Right lobe of liver (tissue), 6 donors: ENCODE measurements around the gene SCD. TPM values are rescaled to one million over a fixed set of nuclear protein-coding genes. Genes with fewer than 3 reads are reported as not detected.

Experiments used
- ATAC-seq, 4 donors: fragments of 200-7000 bp; cut with Tn5 transposase; one replicate each; pipeline ENCODE4 v1.9.1; 2020; ENCODE audit warnings: mild to moderate bottlenecking in 4 of 4, moderate library complexity in 4 of 4
- DNase-seq, 3 donors: peaks; one replicate each; pipeline ENCODE4 v3.0.0-alpha.2; 2020
- H3K27ac ChIP-seq, 3 donors: fragments of 200-600 bp; one replicate each; pipeline ENCODE4 v1.8.0; 2022
- H3K27me3 ChIP-seq, 2 donors: fragments of 200-600 bp; one replicate each; pipeline ENCODE4 v1.8.0; 2022
- H3K36me3 ChIP-seq, 4 donors: fragments of 200-600 bp; sonication (generic) in 1 of 4; one replicate each; pipeline versions ENCODE4 v1.5.1 to v1.8.0; 2017 to 2022; ENCODE audit warnings: control low read depth in 1 of 4
- H3K4me1 ChIP-seq, 4 donors: fragments of 200-600 bp; sonication (generic) in 1 of 4; one replicate each; pipeline versions ENCODE4 v1.5.1 to v1.8.0; 2017 to 2022; ENCODE audit warnings: control low read depth in 1 of 4
- H3K4me3 ChIP-seq, 3 donors: fragments of 200-600 bp; one replicate each; pipeline ENCODE4 v1.8.0; 2022
- H3K9me3 ChIP-seq, 4 donors: fragments of 200-600 bp; sonication (generic) in 1 of 4; one replicate each; pipeline versions ENCODE4 v1.5.1 to v1.8.0; 2017 to 2022; ENCODE audit warnings: control low read depth in 1 of 4
- POLR2A ChIP-seq: fragments of 450-650 bp; IDR thresholded peaks from one replicate; pipeline ENCODE4 v1.6.1; 2017; ENCODE audit warnings: antibody characterized with exemption, mild to moderate bottlenecking
- WGBS: methylation state at CpG from one replicate; pipeline ENCODE4 v1.1.6; 2018; ENCODE audit warnings: low coverage, low lambda C conversion rate; ENCODE audit not compliant: insufficient coverage; ENCODE audit errors: missing lambda C conversion rate; 5-methylcytosine and 5-hydroxymethylcytosine counted together
- intact Hi-C, 2 donors: fragments of 100-400 bp; cut with DNase I; formaldehyde crosslinking; loops; one replicate each; pipeline versions ENCODE4 v1.11.2 to v1.14.1; 2022
- total RNA-seq, 6 experiments: library from RNA; depleted of rRNA in 2 of 6; stranded (reverse); fragments of >200 nt in 2 of 6; fragmentation: NEBNext Ultra II Directional in 3 of 6; extraction: Animal tissue kit (Norgen Biotek cat#: 25700) in 3 of 6; gene quantifications; one replicate each; pipeline versions ENCODE4 v1.1.0 to v1.2.4, GENCODE V29; 2016 to 2023
- TF ChIP-seq, protein P1 (sequence below), 4 donors: fragments of 200-600 bp in 3 of 4; fragments of 450-650 bp in 1 of 4; IDR thresholded peaks; one replicate each; pipeline versions ENCODE4 v1.5.1 to v1.8.0; 2016 to 2022; ENCODE audit warnings: antibody characterized with exemption in 4 of 4, mild to moderate bottlenecking in 2 of 4
- donor health status: DM: no; HTN: yes; CAD: no.
- donor health status: DM: no; HTN: no; CAD: no.
- donor health status: DM: no; HTN: no; CAD: no.
- donor health status: DM: no; HTN: yes; CAD: no.
- donor health status: DM: no; HTN: yes; CAD: no.

The SCD gene
- total RNA-seq, 6 experiments from 2014 or later = 38.3 to 599 (median 220) TPM

GRCh38 chr10:100319707-100320402, 27.2 kb upstream of the SCD start:
- intact Hi-C loops = loop anchor here in 1 of 2 donors (10.0 kb wide), 1 partner anchor 555 kb away; no protein-coding TSS in a partner anchor
- Histone ChIP-seq H3K9me3 (no peaks in the 10 kb centered on the region), H3K4me3 (no peak overlapping the region), H3K27me3 (no peaks in the 10 kb centered on the region), H3K36me3 (no peaks in the 10 kb centered on the region), H3K4me1 (no peaks in the 10 kb centered on the region), H3K27ac (no peak overlapping the region)
- TF ChIP-seq, protein P1, sequence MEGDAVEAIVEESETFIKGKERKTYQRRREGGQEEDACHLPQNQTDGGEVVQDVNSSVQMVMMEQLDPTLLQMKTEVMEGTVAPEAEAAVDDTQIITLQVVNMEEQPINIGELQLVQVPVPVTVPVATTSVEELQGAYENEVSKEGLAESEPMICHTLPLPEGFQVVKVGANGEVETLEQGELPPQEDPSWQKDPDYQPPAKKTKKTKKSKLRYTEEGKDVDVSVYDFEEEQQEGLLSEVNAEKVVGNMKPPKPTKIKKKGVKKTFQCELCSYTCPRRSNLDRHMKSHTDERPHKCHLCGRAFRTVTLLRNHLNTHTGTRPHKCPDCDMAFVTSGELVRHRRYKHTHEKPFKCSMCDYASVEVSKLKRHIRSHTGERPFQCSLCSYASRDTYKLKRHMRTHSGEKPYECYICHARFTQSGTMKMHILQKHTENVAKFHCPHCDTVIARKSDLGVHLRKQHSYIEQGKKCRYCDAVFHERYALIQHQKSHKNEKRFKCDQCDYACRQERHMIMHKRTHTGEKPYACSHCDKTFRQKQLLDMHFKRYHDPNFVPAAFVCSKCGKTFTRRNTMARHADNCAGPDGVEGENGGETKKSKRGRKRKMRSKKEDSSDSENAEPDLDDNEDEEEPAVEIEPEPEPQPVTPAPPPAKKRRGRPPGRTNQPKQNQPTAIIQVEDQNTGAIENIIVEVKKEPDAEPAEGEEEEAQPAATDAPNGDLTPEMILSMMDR (IDR thresholded peaks at IDR 0.05) = no peak
- TF ChIP-seq POLR2A = no peak
- no peak for ATAC-seq
- no peak for DNase-seq
- WGBS = 36% methylated on average over 1 of the region's 1 CpG

GRCh38 chr10:100325158-100325557, 21.9 kb upstream of the SCD start:
- no peaks in the 10 kb centered on the region for H3K9me3 ChIP-seq
- H3K4me1 ChIP-seq = no peaks in the 10 kb centered on the region
- no peaks in the 10 kb centered on the region for H3K36me3 ChIP-seq
- TF ChIP-seq, protein P1 (IDR thresholded peaks at IDR 0.05) = no peak
- no peak for TF ChIP-seq POLR2A
- no peak overlapping the region for H3K4me3 ChIP-seq
- no peak overlapping the region for H3K27ac ChIP-seq
- intact Hi-C loops = loop anchor here in 1 of 2 donors (10.0 kb wide), 1 partner anchor 550 kb away; no protein-coding TSS in a partner anchor
- ATAC-seq (no peak), DNase-seq (no peak)
- 52% methylated on average over 7 of the region's 7 CpGs for WGBS
- H3K27me3 ChIP-seq = no peaks in the 10 kb centered on the region

DNA sequence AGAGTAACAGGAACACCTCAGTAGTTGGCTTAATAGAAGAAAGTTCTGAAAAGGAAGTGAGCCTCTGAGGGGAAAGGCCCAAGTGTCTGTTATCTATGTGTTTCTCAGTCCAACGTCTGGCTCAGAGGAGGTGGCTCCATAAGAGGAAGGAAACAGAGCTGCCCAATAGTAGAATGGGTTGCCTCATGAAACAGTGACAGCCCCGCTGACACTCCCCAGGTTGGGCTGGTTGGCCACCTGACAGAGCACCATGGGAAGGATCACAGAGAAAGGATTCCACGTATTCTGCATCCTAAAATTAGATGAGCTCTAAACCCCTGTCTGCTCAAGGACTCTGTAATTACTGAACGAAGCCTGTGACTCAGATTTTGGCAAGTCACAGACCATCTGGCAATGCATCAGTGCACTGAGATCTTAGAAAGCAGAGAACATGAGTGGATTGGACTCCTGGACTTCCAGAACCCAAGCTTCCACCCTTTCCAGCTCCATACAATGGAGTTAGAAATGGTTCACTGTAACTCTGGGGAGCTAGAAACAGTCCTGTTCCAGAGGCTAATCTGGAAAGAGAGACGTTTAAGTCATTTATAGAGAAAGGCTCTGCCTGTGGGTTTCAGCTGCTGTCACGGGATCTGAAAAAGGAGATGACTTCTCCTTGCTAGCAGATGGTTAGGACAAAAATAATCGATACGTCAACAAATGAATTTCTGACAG, 19.9 kb upstream of the SCD start:
- ATAC-seq = peak; percentile 38 to 72 (median 52)
- H3K4me1 ChIP-seq = no peaks in the 10 kb centered on the region
- intact Hi-C loops = loop anchor here in 1 of 2 donors (10.0 kb wide), 1 partner anchor 548 kb away; no protein-coding TSS in a partner anchor
- H3K4me3 ChIP-seq = no peak overlapping the region
- no peak overlapping the region for H3K27ac ChIP-seq
- 32% methylated on average over 8 of the region's 8 CpGs for WGBS
- DNase-seq = no peak
- H3K36me3 ChIP-seq = no peaks in the 10 kb centered on the region
- no peaks in the 10 kb centered on the region for H3K27me3 ChIP-seq
- H3K9me3 ChIP-seq = no peaks in the 10 kb centered on the region
- TF ChIP-seq, protein P1 (IDR thresholded peaks at IDR 0.05) = no peak
- TF ChIP-seq POLR2A = no peak

- Histone ChIP-seq H3K27ac (no peak overlapping the region), H3K36me3 (no peaks in the 10 kb centered on the region), H3K27me3 (no peaks in the 10 kb centered on the region), H3K4me3 (no peak overlapping the region), H3K9me3 (no peaks in the 10 kb centered on the region), H3K4me1 (no peaks in the 10 kb centered on the region)
- ATAC-seq = no peak
- intact Hi-C loops = loop anchor here in 1 of 2 donors (10.0 kb wide), 1 partner anchor 547 kb away; no protein-coding TSS in a partner anchor
- no CpG with 5 or more reads among the region's 3 CpGs for WGBS
- TF ChIP-seq, protein P1 (IDR thresholded peaks at IDR 0.05) = no peak
- no peak for TF ChIP-seq POLR2A
- no peak for DNase-seq
Observed at GRCh38 chr10:100327718-100328009, 19.4 kb upstream of the SCD start.
